MV-4-11 (cell line): ENCODE data around the gene SGPL1.
"Not testable (repeated sequence)": the region's sequence is repeated elsewhere in the genome, so short reads cannot be mapped to it uniquely, and the experiment has no call there.

Source experiments
- DNase-seq: peaks from one replicate; lab custom pipeline; 2025; lab: John Stamatoyannopoulos, UW

The SGPL1 gene

GRCh38 chr10:70843776-70844489 is 28.2 kb downstream of the SGPL1 start:
- no peak for DNase-seq

- DNase-seq, result no peak
Measured at GRCh38 chr10:70845256-70845655, 29.5 kb downstream of the SGPL1 start.

GRCh38 chr10:70845816-70846215 is 30.1 kb downstream of the SGPL1 start:
- DNase-seq, result no peak

DNA sequence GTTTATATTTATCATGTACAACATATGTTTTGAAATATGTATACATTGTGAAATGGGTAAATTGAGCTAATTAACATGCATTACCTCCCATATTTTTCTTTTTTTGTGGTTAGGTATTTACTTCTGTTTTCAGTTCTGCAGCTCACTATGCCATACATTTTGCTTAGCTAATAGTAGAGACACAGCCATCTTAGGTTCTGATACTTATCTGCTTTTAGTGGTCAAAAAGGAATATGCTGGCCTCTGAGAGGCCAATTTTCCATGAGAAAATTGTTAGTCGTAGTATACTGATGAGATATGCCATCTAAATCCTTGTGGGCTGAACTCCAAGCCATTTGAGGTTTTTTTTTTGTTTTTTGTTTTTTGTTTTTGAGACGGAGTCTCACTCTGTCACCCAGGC is 31.0 kb downstream of the SGPL1 start:
- DNase-seq, result no peak

DNA sequence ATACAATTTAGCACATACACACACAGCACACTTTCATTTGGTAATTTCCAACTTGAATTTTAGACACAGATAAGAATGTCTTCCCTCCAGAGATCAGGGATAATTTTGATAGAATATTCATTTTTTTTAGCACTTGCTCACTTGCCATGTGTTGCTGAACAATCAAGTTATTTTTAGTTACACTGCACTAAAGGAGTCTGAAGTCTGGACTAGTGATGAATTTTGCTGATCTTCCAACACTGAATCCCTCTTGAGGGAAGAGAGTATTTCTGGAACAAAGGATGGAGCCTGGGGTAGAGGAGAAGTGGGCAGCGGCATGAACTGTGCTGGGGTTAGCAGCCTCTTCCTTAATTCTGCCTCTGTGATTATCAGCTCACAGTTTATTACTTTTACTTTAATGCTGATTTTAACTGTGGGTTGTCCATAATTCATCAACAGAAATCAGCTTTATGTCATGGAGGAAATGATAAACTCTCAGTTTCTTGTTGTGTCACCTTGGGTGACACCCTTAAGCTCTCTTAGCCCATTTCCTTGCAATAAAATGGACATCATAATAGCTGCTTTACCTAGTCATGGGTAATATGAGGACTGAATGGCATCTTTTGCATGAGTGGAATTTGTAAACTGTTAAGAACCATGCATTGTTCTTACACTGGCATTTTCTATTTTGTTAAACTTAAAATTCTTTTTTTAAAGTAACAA is 32.1 kb downstream of the SGPL1 start:
- DNase-seq, result no peak

DNA sequence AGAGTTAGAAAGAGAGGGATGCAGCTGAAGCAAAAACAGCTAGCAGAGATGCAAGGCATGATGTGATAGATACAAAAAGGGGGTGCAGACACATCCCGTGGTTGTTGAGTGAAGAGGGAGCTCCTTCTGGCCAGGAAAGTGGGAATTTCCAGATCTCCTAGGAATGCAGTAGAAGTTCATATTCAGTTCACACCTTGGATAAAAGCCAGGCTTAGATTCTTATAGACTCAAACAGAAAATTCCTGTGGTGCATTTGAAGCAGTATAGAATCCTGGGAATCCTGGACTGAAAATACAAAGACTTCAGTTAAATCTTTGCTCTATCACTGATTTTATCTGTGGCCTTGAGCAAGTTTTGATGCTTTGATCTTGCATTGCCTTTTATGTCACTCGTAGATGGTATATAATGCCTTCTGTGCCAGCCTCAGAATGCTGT is 33.9 kb downstream of the SGPL1 start:
- DNase-seq, result no peak

DNA sequence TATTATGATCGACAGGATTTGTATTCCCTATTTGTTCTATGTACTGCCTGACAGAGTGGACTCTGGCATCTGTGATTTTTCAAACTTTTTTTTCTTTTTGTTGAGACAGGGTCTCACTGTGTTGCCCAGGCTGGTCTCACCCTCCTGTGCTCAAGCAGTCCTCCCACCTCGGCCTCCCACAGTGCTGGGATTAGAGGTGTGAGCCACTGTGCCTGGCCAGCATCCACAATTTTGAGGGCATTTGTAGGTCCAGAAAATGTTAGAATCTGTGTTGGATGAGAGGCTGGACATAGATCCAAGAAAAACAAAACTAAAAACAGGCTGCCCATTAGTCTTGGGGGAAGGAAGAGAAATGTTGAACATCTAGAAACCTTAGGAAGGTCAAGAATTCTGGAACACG is 34.3 kb downstream of the SGPL1 start:
- DNase-seq, result no peak

DNA sequence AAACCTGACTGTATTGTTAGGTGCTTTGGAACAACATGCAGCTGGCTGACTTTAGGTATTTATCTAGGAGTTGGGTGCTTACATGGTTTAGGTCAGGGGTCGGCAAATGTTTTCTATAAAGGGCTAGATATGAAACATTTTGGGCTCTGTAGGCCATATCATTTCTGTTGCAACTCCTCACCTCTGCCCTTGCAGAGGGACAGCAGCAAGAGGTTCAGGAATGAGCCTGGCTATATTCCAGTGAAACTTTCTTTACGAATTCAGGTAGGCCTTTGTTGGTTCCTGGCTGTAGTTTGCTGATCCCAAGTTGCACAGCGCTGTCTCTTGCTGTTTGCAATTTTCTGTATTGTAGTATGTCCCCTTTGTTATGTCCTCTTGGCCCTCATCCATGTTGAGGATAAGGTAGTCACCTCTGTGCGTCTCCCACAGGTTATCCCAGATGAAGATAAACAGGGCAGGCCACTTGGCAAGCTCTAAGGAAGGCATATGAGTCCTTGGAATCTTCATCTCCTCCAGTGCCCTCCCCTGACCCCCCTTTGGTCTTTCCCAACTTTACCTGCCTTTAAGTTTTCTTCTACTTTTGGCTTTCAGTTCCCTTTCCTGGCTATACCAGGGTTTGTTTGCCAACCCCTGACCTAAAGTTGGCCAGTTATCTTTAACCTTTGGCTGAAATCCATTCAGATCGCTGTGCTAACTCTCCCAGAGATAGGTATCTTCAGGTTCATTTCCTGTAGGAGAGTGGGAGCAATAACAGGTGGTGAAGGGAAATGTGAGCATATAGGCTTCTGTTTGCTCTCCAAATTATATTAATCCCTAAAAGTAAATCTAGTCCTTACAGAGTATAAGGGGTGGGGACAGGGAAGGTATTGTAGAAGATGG is 36.1 kb downstream of the SGPL1 start:
- DNase-seq, result no peak

GRCh38 chr10:70853038-70853437 is 37.3 kb downstream of the SGPL1 start:
- no peak for DNase-seq

DNA sequence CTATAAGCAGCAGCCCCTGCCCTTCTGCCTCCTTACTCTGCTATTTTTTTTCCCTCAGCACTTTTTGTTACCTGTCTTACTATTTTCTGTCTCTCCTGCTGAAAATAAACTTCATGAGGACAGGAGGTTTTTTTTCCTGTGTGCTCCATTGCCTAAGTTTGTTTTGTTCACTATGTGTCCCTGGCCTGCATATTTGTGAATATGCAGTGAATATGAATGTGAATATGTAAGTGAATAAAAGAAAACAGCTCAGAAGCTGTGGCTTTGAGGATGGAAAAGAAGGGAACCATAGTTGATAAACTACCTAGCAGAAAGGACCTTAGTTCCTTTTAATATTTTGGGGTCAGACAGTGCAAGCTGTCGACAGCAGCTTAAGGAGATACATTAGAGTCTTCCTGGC is 37.7 kb downstream of the SGPL1 start:
- DNase-seq, result no peak

- peak; percentile 62 for DNase-seq
Measured at GRCh38 chr10:70856454-70856853, 40.7 kb downstream of the SGPL1 start.

- DNase-seq, result no peak
Measured at GRCh38 chr10:70858759-70859158, 43.0 kb downstream of the SGPL1 start.

- not testable (repeated sequence) for DNase-seq
Measured at GRCh38 chr10:70861495-70862197, 45.9 kb downstream of the SGPL1 start.

DNA sequence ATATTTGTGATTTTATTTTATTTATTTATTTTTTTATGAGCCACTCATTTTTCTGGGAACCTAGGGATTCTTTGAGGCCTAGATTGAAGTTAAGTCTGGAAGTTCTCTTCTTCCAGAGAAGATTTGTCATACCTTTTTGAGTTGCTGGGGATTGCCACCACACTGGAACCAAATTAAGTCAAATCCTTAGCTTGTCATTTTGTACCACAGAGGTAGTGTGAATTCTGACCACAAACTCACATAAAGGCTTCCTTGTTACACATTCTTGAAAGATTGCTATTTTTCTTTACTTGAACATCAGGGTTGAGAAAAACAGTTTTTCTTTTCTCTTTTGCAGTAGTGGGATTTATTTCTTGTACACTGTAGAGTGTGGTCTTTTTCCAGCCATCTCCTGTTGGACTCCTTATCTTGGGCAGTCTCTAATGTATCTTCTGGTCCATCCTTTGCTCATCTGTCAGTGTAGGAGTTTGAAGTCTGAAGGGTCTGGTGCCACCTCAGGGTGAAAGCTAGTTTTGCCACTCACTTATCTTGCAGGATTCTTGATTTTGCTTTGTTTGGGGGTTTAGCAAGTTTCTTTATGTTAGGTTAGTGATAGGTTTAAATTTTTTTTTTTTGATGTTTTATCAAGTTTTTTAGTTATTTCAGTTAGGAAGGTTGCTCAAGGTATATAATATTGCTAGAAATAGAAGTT is 47.9 kb downstream of the SGPL1 start:
- no peak for DNase-seq

GRCh38 chr10:70864935-70865334 is 49.2 kb downstream of the SGPL1 start:
- no peak for DNase-seq

DNA sequence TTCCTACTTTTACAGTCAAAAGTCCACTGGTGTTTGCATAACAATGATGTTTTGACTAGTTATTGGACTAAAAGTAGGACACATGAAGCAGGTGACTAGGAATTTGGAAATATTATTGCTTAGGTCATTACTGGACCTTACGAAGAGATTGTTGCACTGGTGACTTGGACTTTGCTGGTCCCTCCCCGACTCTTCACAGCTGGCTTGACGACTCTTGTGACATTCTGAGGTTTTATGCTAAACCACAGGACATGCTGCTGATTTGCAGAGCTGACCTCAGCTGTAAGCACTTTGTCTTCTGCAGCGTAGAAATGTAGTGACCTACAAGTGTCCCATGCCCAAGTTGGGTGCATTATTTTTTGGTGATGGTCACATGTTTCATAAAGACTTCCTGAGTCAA is 50.7 kb downstream of the SGPL1 start:
- peak; percentile 88 for DNase-seq

DNA sequence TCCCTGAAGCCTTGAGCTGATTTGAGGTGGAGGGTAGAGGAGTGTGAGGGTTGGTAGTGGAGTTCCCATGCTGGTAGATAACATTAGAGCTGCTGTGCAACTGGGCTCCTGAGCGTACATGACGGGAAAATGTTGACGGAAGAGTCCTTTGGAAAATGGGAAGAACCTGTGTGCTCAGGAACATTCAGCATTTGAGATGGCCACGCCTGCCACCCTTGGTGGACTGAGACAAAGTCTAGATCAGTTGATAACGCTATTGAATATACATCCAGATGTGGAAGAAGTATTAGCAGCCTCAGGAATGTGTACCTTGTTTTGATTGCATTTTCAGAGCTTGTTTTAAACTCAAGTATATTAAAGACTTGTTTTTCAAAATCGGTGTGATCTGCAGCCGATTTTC is 56.5 kb downstream of the SGPL1 start:
- no peak for DNase-seq

DNA sequence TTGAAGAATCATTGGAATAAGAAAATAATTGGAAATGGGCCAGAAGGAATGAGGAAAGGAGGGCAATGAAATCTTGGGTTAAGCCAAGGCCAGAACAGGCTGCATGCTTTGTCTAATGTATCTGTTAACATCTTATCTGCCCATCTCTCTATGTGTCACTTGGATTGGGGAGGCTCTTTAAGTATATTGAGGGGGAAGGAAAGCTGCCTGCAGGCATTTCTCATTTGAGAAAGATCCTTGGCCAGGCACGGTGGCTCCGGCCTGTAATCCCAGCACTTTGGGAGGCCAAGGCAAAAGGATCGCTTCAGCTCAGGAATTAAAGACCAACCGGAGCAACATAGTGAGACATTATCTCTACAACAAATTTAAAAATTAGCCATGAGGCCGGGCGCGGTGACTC is 58.3 kb downstream of the SGPL1 start:
- DNase-seq, result no peak

GRCh38 chr10:70879207-70879606 is 63.5 kb downstream of the SGPL1 start:
- DNase-seq, result no peak

- peak; percentile 66 for DNase-seq
Measured at GRCh38 chr10:70880077-70880534, 64.4 kb downstream of the SGPL1 start.

DNA sequence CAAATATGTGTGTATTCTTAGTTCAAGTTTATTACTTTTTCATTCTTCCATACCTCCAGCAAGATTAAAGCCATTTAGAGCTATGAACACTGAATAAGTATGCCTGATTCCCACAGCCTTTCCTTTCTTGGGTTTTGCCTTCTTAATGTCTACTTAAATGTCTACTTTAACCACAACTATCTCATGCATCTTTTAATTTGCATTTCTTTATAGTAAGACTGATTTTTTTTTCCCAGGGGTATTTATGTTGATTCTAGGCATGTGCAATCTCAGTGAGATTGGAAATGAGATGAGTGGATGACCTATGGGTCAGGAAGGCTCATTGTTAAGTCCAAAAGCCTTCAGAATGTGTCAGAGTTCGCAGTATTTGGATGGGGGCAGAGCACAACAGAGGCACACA is 69.0 kb downstream of the SGPL1 start:
- no peak for DNase-seq
